ENCODE measurements around the gene CCDC57.
A peak's percentile ranks its signal among the peaks of the same experiment; 100 is the strongest.

CCDC57 gene

GRCh38 chr17:82235775-82236141 is 23.1 kb upstream of the CCDC57 start:
- no peak for DNase-seq (ENCODE audit: low spot score)

GRCh38 chr17:82235056-82235774 is 22.6 kb upstream of the CCDC57 start:
- no peak for DNase-seq (ENCODE audit: low spot score)

- DNase-seq (ENCODE audit: low spot score), result no peak
Measured at GRCh38 chr17:82234211-82235055, 21.8 kb upstream of the CCDC57 start.

- DNase-seq (ENCODE audit: low spot score), result no peak
Measured at GRCh38 chr17:82232876-82233785, 20.5 kb upstream of the CCDC57 start.

- DNase-seq (ENCODE audit: low spot score), result no peak
Measured at GRCh38 chr17:82232322-82232820, 19.7 kb upstream of the CCDC57 start.

GRCh38 chr17:82231562-82232321 is 19.1 kb upstream of the CCDC57 start:
- no peak for DNase-seq (ENCODE audit: low spot score)

GRCh38 chr17:82231312-82231561 is 18.6 kb upstream of the CCDC57 start:
- no peak for DNase-seq (ENCODE audit: low spot score)

- peak; percentile 39 for DNase-seq (ENCODE audit: low spot score)
Measured at GRCh38 chr17:82230609-82231311, 18.1 kb upstream of the CCDC57 start.

- DNase-seq (ENCODE audit: low spot score), result no peak
Measured at GRCh38 chr17:82229698-82230608, 17.3 kb upstream of the CCDC57 start.

- peak; percentile 50 for DNase-seq (ENCODE audit: low spot score)
Measured at GRCh38 chr17:82228842-82229697, 16.4 kb upstream of the CCDC57 start, which contains the start of gene SLC16A3. Gene SLC16A3, plus strand, starts transcription at chr17:82229042. Its CDS starts 6,967 bp downstream, at chr17:82236009.

GRCh38 chr17:82228278-82228841 is 15.7 kb upstream of the CCDC57 start:
- peak; percentile 64 for DNase-seq (ENCODE audit: low spot score)

- no peak for DNase-seq (ENCODE audit: low spot score)
Measured at GRCh38 chr17:82227629-82228277, 15.1 kb upstream of the CCDC57 start.

- no peak for DNase-seq (ENCODE audit: low spot score)
Measured at GRCh38 chr17:82226809-82227628, 14.4 kb upstream of the CCDC57 start.

GRCh38 chr17:82226146-82226808 is 13.6 kb upstream of the CCDC57 start:
- no peak for DNase-seq (ENCODE audit: low spot score)

GRCh38 chr17:82225368-82226029 is 12.9 kb upstream of the CCDC57 start:
- DNase-seq (ENCODE audit: low spot score), result no peak

GRCh38 chr17:82224666-82225065 is 12.0 kb upstream of the CCDC57 start:
- no peak for DNase-seq (ENCODE audit: low spot score)
